NCI-H748 treated with DMSO at 0.1 percent for 48 hours (cell line): ENCODE measurements around the gene POM121L12.

Source experiments
- DNase-seq: peaks from one replicate; lab custom pipeline; 2025; lab: John Stamatoyannopoulos, UW

The POM121L12 gene

GRCh38 chr7:53035499-53036412, at the start of gene POM121L12:
TSS of gene POM121L12 (plus strand) at chr7:53035633. CDS start at chr7:53035672, 39 bp downstream.
- no peak for DNase-seq

GRCh38 chr7:52992001-52992400, 43.4 kb upstream of the POM121L12 start:
- no peak for DNase-seq

GRCh38 chr7:52992479-52993162, 42.8 kb upstream of the POM121L12 start:
- no peak for DNase-seq

- DNase-seq: no peak
These were observed 39.8 kb upstream of the POM121L12 start for GRCh38 chr7:52995676-52996075.

GRCh38 chr7:53001221-53001620, 34.2 kb upstream of the POM121L12 start:
- no peak for DNase-seq

GRCh38 chr7:53002389-53002788, 33.0 kb upstream of the POM121L12 start:
- no peak for DNase-seq

- DNase-seq: no peak
These were observed 31.6 kb upstream of the POM121L12 start for GRCh38 chr7:53003653-53004445.

GRCh38 chr7:53013925-53014324, 21.5 kb upstream of the POM121L12 start:
- DNase-seq: no peak

GRCh38 chr7:53015463-53015862, 20.0 kb upstream of the POM121L12 start:
- DNase-seq: no peak

GRCh38 chr7:53022893-53023292, 12.5 kb upstream of the POM121L12 start:
- no peak for DNase-seq

- DNase-seq: no peak
These were observed 13.2 kb downstream of the POM121L12 start for GRCh38 chr7:53048638-53049037.

GRCh38 chr7:53050433-53050832, 15.0 kb downstream of the POM121L12 start:
- DNase-seq: no peak

GRCh38 chr7:53059591-53059990, 24.2 kb downstream of the POM121L12 start:
- no peak for DNase-seq

- no peak for DNase-seq
These were observed 24.6 kb downstream of the POM121L12 start for GRCh38 chr7:53060066-53060465.

GRCh38 chr7:53062796-53063195, 27.4 kb downstream of the POM121L12 start:
- DNase-seq: no peak

- no peak for DNase-seq
These were observed 33.2 kb downstream of the POM121L12 start for GRCh38 chr7:53068673-53069072.

- no peak for DNase-seq
These were observed 35.5 kb downstream of the POM121L12 start for GRCh38 chr7:53070883-53071282.
